ENCODE measurements around the gene TBC1D10A.

GRCh38 chr22:30297276-30297990 is 29.3 kb downstream of the TBC1D10A start:
- TF ChIP-seq CTCF (conservative IDR thresholded peaks at IDR 0.05; ENCODE audit: low read depth, low read length) (no peak), EZH2 (IDR thresholded peaks at IDR 0.05; ENCODE audit: low read length, unreplicated experiment) (no peak), EZH2phosphoT487 (IDR thresholded peaks at IDR 0.05; ENCODE audit: borderline replicate concordance, low read length) (no peak)

All from PC-3 (cell line).